Measurements from ENCODE around the gene MCTP2. TPM values are rescaled to one million over a fixed set of nuclear protein-coding genes. Genes with fewer than 3 reads are reported as not detected.

MCTP2 gene
- polyA plus RNA-seq, 3 donors from 2014 or later, result 30.2 to 83.7 (median 59.1) TPM

- peaks cover 10 to 37% (median 13%) of the 10 kb centered on the region in 3 donors for H3K36me3 Mint-ChIP-seq
- peaks cover 0 to 2% (median 0%) of the 10 kb centered on the region in 3 donors for H3K27me3 Mint-ChIP-seq (ENCODE audit: low read depth in 3 of 3)
- no peaks in the 10 kb centered on the region for H3K9me3 Mint-ChIP-seq
- H3K4me1 Mint-ChIP-seq, result peaks cover 23 to 60% of the 10 kb centered on the region in 2 donors
- H3K27ac Mint-ChIP-seq, result peak overlapping the region in 3 of 6 donors; percentile 2 to 15 (median 11)
- no peak for DNase-seq
- no peak overlapping the region for H3K4me3 Mint-ChIP-seq
Observed at GRCh38 chr15:94416267-94416666, 184.9 kb downstream of the MCTP2 start.

- H3K9me3 Mint-ChIP-seq, result no peaks in the 10 kb centered on the region
- no peak overlapping the region for H3K4me3 Mint-ChIP-seq
- no peak for DNase-seq
- H3K27ac Mint-ChIP-seq, result peak overlapping the region in 2 of 6 donors; percentile 2 to 58
- peaks cover 0 to 2% (median 0%) of the 10 kb centered on the region in 3 donors for H3K27me3 Mint-ChIP-seq (ENCODE audit: low read depth in 3 of 3)
- H3K36me3 Mint-ChIP-seq, result peaks cover 8 to 42% (median 16%) of the 10 kb centered on the region in 3 donors
- peaks cover 19 to 60% of the 10 kb centered on the region in 2 donors for H3K4me1 Mint-ChIP-seq
Observed at GRCh38 chr15:94416820-94417219, 185.5 kb downstream of the MCTP2 start.

- H3K4me1 Mint-ChIP-seq, result peaks cover 21 to 61% of the 10 kb centered on the region in 2 donors
- H3K27me3 Mint-ChIP-seq (ENCODE audit: low read depth in 3 of 3), result peaks cover 0 to 2% (median 2%) of the 10 kb centered on the region in 3 donors
- H3K4me3 Mint-ChIP-seq, result no peak overlapping the region
- H3K36me3 Mint-ChIP-seq, result peaks cover 8 to 48% (median 19%) of the 10 kb centered on the region in 3 donors
- DNase-seq, result no peak
- no peaks in the 10 kb centered on the region for H3K9me3 Mint-ChIP-seq
- H3K27ac Mint-ChIP-seq, result peak overlapping the region in 1 of 6 donors; percentile 28
Observed at GRCh38 chr15:94417501-94418293, 186.3 kb downstream of the MCTP2 start.

GRCh38 chr15:94421706-94422105, 190.3 kb downstream of the MCTP2 start:
- Mint-ChIP-seq H3K4me1 (peaks cover 30 to 40% of the 10 kb centered on the region in 2 donors), H3K4me3 (no peak overlapping the region), H3K9me3 (no peaks in the 10 kb centered on the region), H3K27ac (peak overlapping the region in 4 of 6 donors; percentile 6 to 42 (median 22)), H3K27me3 (ENCODE audit: low read depth in 3 of 3) (peaks cover 0 to 6% (median 2%) of the 10 kb centered on the region in 3 donors), H3K36me3 (peaks cover 13 to 43% (median 14%) of the 10 kb centered on the region in 3 donors)
- no peak for DNase-seq

GRCh38 chr15:94432279-94432678, 200.9 kb downstream of the MCTP2 start:
- peaks cover 7 to 14% (median 14%) of the 10 kb centered on the region in 3 donors for H3K36me3 Mint-ChIP-seq
- peaks cover 0 to under 1% (median 0%) of the 10 kb centered on the region in 6 donors for H3K9me3 Mint-ChIP-seq
- H3K4me1 Mint-ChIP-seq, result peaks cover 11 to 21% of the 10 kb centered on the region in 2 donors
- no peak overlapping the region for H3K4me3 Mint-ChIP-seq
- H3K27ac Mint-ChIP-seq, result peak overlapping the region in 5 of 6 donors; percentile 28 to 76 (median 42)
- DNase-seq, result no peak
- peaks cover 0 to 5% (median under 1%) of the 10 kb centered on the region in 3 donors for H3K27me3 Mint-ChIP-seq (ENCODE audit: low read depth in 3 of 3)

- Mint-ChIP-seq H3K9me3 (no peaks in the 10 kb centered on the region), H3K4me3 (no peak overlapping the region), H3K27me3 (ENCODE audit: low read depth in 3 of 3) (peaks cover 0 to 6% (median 2%) of the 10 kb centered on the region in 3 donors), H3K27ac (peak overlapping the region in 5 of 6 donors; percentile 5 to 64 (median 40)), H3K36me3 (peaks cover 14 to 22% (median 17%) of the 10 kb centered on the region in 3 donors), H3K4me1 (peaks cover 25 to 69% of the 10 kb centered on the region in 2 donors)
- DNase-seq, result no peak
Observed at GRCh38 chr15:94439158-94439557, 207.8 kb downstream of the MCTP2 start.

GRCh38 chr15:94441760-94442159, 210.4 kb downstream of the MCTP2 start:
- Mint-ChIP-seq H3K36me3 (peaks cover 21 to 35% (median 31%) of the 10 kb centered on the region in 3 donors), H3K4me1 (peaks cover 23 to 73% of the 10 kb centered on the region in 2 donors), H3K27me3 (ENCODE audit: low read depth in 3 of 3) (peaks cover 2 to 6% (median 4%) of the 10 kb centered on the region in 3 donors), H3K27ac (peak overlapping the region in 3 of 6 donors; percentile 7 to 68 (median 53)), H3K4me3 (no peak overlapping the region), H3K9me3 (no peaks in the 10 kb centered on the region)
- DNase-seq, result no peak

GRCh38 chr15:94442480-94442879, 211.1 kb downstream of the MCTP2 start:
- DNase-seq, result no peak
- Mint-ChIP-seq H3K4me3 (no peak overlapping the region), H3K9me3 (no peaks in the 10 kb centered on the region), H3K4me1 (peaks cover 23 to 66% of the 10 kb centered on the region in 2 donors), H3K27ac (peak overlapping the region in 3 of 6 donors; percentile 6 to 68 (median 56)), H3K36me3 (peaks cover 21 to 35% (median 31%) of the 10 kb centered on the region in 3 donors), H3K27me3 (ENCODE audit: low read depth in 3 of 3) (peaks cover 2 to 6% (median 4%) of the 10 kb centered on the region in 3 donors)

GRCh38 chr15:94443186-94443585, 211.8 kb downstream of the MCTP2 start:
- Mint-ChIP-seq H3K27me3 (ENCODE audit: low read depth in 3 of 3) (peaks cover under 1 to 6% (median 4%) of the 10 kb centered on the region in 3 donors), H3K36me3 (peaks cover 21 to 35% (median 31%) of the 10 kb centered on the region in 3 donors), H3K9me3 (no peaks in the 10 kb centered on the region), H3K4me3 (no peak overlapping the region), H3K4me1 (peaks cover 18 to 59% of the 10 kb centered on the region in 2 donors), H3K27ac (peak overlapping the region in 1 of 6 donors; percentile 21)
- no peak for DNase-seq

- Mint-ChIP-seq H3K36me3 (peaks cover 20 to 39% (median 23%) of the 10 kb centered on the region in 3 donors), H3K4me3 (no peak overlapping the region), H3K4me1 (peaks cover 2 to 34% of the 10 kb centered on the region in 2 donors), H3K27ac (peak overlapping the region in 4 of 6 donors; percentile 4 to 62 (median 37)), H3K27me3 (ENCODE audit: low read depth in 3 of 3) (peaks cover 0 to 8% (median 4%) of the 10 kb centered on the region in 3 donors), H3K9me3 (no peaks in the 10 kb centered on the region)
- no peak for DNase-seq
Observed at GRCh38 chr15:94445566-94446160, 214.3 kb downstream of the MCTP2 start.

GRCh38 chr15:94446441-94446840, 215.1 kb downstream of the MCTP2 start:
- Mint-ChIP-seq H3K36me3 (peaks cover 17 to 39% (median 20%) of the 10 kb centered on the region in 3 donors), H3K4me1 (peaks cover 0 to 30% of the 10 kb centered on the region in 2 donors), H3K27ac (peak overlapping the region in 4 of 6 donors; percentile 5 to 56 (median 24)), H3K27me3 (ENCODE audit: low read depth in 3 of 3) (peaks cover 0 to 8% (median 4%) of the 10 kb centered on the region in 3 donors), H3K4me3 (no peak overlapping the region), H3K9me3 (no peaks in the 10 kb centered on the region)
- no peak for DNase-seq

GRCh38 chr15:94451466-94451865, 220.1 kb downstream of the MCTP2 start:
- Mint-ChIP-seq H3K4me1 (peaks cover 1 to 16% of the 10 kb centered on the region in 2 donors), H3K27ac (peak overlapping the region in 3 of 6 donors; percentile 17 to 40 (median 28)), H3K36me3 (peaks cover 0 to 21% (median 0%) of the 10 kb centered on the region in 3 donors), H3K27me3 (ENCODE audit: low read depth in 3 of 3) (peaks cover 0 to 7% (median 2%) of the 10 kb centered on the region in 3 donors), H3K4me3 (no peak overlapping the region), H3K9me3 (no peaks in the 10 kb centered on the region)
- DNase-seq, result no peak

- Mint-ChIP-seq H3K9me3 (no peaks in the 10 kb centered on the region), H3K36me3 (peaks cover 12 to 31% (median 12%) of the 10 kb centered on the region in 3 donors), H3K27me3 (ENCODE audit: low read depth in 3 of 3) (peaks cover 0 to 7% (median 2%) of the 10 kb centered on the region in 3 donors), H3K27ac (peak overlapping the region in 5 of 6 donors; percentile 17 to 72 (median 63)), H3K4me3 (no peak overlapping the region), H3K4me1 (peaks cover 3 to 28% of the 10 kb centered on the region in 2 donors)
- no peak for DNase-seq
Observed at GRCh38 chr15:94453227-94453988, 222.0 kb downstream of the MCTP2 start.

Measured in immature natural killer cell (primary cell).